Stimulated activated effector memory CD8-positive, alpha-beta T cell treated with anti-CD3 and anti-CD28 coated beads, Interleukin-12 subunit alpha, Interleukin-12 subunit beta, amount 100 ng/mL, for 72 hours (primary cell): Measurements from ENCODE around the gene FAH.

ENCODE experiments used
- ATAC-seq: fragments of 150-1000 bp; cut with Tn5 transposase; 2 replicates; pipeline ENCODE4 v1.10.0; 2021
- DNase-seq, 2 donors: peaks; one replicate each; pipeline ENCODE4 v3.0.0; 2021 to 2022; ENCODE audit warnings: low spot score in 2 of 2
- H3K27ac Mint-ChIP-seq: one replicate; pipeline ENCODE4 v1.8.0; 2022; ENCODE audit warnings: mild to moderate bottlenecking, mixed read lengths
- H3K36me3 Mint-ChIP-seq: one replicate; pipeline ENCODE4 v1.8.0; 2022; ENCODE audit warnings: mild to moderate bottlenecking, mixed read lengths
- H3K4me1 Mint-ChIP-seq: one replicate; pipeline ENCODE4 v1.8.0; 2022; ENCODE audit warnings: mixed read lengths
- H3K4me3 Mint-ChIP-seq: one replicate; pipeline ENCODE4 v1.8.0; 2022; ENCODE audit warnings: mild to moderate bottlenecking, mixed read lengths
- H3K9me3 Mint-ChIP-seq: one replicate; pipeline ENCODE4 v1.8.0; 2022; ENCODE audit warnings: mixed read lengths

Gene FAH

GRCh38 chr15:80159301-80159700, 6.5 kb downstream of the FAH start:
- DNase-seq: no peak
- H3K9me3 Mint-ChIP-seq: no peaks in the 10 kb centered on the region
- peaks cover 57% of the 10 kb centered on the region for H3K36me3 Mint-ChIP-seq
- no peak for ATAC-seq
- H3K4me1 Mint-ChIP-seq: peaks cover 40% of the 10 kb centered on the region
- H3K4me3 Mint-ChIP-seq: peak overlapping the region; percentile 34
- H3K27ac Mint-ChIP-seq: peak overlapping the region; percentile 83

GRCh38 chr15:80159811-80160569, 7.2 kb downstream of the FAH start:
- Mint-ChIP-seq H3K4me1 (peaks cover 33% of the 10 kb centered on the region), H3K27ac (peak overlapping the region; percentile 83), H3K36me3 (peaks cover 59% of the 10 kb centered on the region), H3K4me3 (peak overlapping the region; percentile 34), H3K9me3 (no peaks in the 10 kb centered on the region)
- DNase-seq: peak in 1 of 2 donors; percentile 65
- peak; percentile 79 for ATAC-seq

DNA sequence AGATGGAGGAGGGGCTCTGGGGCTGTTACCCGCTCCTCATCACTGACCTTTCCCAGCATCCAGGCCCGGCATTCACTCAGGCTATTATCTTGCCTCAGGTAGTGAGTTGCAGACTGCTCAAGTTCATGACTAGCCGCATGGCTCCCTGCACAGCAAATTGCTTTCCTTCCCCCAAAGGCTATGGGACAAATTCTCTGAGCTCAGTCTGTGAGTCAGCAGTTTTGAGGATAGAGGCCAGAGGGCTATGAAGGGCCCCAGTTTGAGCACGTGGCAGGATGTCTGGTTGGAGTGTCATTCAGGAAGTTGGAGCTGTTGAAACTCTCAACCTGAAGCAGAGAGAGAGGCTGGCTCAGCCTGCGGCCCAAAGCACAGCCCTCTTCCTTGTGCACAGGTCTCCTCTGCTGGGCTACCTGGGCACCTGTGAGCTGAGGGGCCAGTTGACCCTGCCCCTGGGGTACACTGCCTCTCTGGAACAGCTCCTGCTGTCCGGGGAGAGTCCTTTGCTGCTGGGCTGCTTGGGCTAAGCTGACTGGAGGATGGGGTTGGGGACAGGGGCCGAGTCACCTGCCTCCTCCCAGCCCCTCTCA, 7.9 kb downstream of the FAH start:
- ATAC-seq (peak; percentile 92), DNase-seq (peak in 1 of 2 donors; percentile 14)
- H3K27ac Mint-ChIP-seq: peak overlapping the region; percentile 83
- peaks cover 27% of the 10 kb centered on the region for H3K4me1 Mint-ChIP-seq
- no peaks in the 10 kb centered on the region for H3K9me3 Mint-ChIP-seq
- peaks cover 59% of the 10 kb centered on the region for H3K36me3 Mint-ChIP-seq
- peak overlapping the region; percentile 34 for H3K4me3 Mint-ChIP-seq

DNA sequence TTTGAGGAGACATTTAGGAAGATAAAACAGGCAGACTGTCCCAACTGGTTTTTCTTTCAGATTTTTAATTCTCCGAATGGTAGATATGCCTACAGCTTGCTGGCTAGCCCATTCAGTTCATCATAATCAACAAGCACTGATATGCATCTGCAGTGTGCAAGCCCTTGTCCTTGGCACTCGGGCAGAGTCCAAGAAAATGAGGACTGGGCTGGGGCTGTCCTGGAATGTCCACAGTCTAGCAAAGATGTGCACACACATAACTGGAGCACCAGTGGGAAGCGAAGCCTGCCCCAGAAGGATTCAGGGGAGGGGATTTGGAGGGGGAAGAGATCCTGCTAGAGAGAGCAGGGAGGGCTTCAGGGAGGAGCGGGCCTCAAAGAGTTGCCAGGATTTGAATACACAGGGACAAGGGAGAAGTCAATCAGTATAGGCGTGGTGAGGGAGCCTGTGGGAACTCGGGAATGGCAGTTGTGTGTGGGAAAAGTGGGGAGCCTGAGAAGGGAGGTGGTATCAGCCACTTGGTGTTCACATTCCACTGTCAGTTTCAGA, 8.7 kb downstream of the FAH start:
- peak overlapping the region; percentile 83 for H3K27ac Mint-ChIP-seq
- H3K36me3 Mint-ChIP-seq: peaks cover 59% of the 10 kb centered on the region

GRCh38 chr15:80162059-80162554, 9.3 kb downstream of the FAH start:
- H3K36me3 Mint-ChIP-seq: peaks cover 59% of the 10 kb centered on the region
- peaks cover 27% of the 10 kb centered on the region for H3K4me1 Mint-ChIP-seq
- DNase-seq (no peak), ATAC-seq (no peak)
- no peak overlapping the region for H3K27ac Mint-ChIP-seq
- H3K4me3 Mint-ChIP-seq: no peak overlapping the region
- no peaks in the 10 kb centered on the region for H3K9me3 Mint-ChIP-seq

More for the DNA sequence above, 8.7 kb downstream of the FAH start:
- H3K4me1 Mint-ChIP-seq: peaks cover 27% of the 10 kb centered on the region
- ATAC-seq (no peak), DNase-seq (no peak)
- H3K9me3 Mint-ChIP-seq: no peaks in the 10 kb centered on the region
- no peak overlapping the region for H3K4me3 Mint-ChIP-seq

DNA sequence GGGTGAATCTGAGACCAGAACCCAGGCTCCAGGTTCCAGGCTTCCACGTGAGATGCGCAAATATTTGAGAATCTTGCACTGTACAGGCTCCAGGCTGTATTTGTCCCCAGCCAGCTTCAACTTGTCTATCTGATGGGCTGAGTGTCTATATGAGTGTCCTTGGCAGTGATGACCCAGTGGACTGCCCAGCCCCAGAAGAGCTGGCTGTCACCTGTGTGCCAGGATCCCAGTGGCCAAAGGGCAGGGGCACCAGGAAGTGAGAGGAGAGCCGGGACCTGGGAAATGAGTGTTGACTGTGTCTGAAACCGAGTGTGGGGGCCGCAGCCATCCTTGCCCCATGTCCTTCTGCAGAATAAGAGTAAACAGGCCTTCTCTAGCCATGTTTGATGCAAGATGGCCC, 10.4 kb downstream of the FAH start:
- DNase-seq (no peak), ATAC-seq (no peak)
- peaks cover 62% of the 10 kb centered on the region for H3K36me3 Mint-ChIP-seq
- no peak overlapping the region for H3K4me3 Mint-ChIP-seq
- no peaks in the 10 kb centered on the region for H3K9me3 Mint-ChIP-seq
- peaks cover 27% of the 10 kb centered on the region for H3K4me1 Mint-ChIP-seq
- peak overlapping the region; percentile 21 for H3K27ac Mint-ChIP-seq

DNA sequence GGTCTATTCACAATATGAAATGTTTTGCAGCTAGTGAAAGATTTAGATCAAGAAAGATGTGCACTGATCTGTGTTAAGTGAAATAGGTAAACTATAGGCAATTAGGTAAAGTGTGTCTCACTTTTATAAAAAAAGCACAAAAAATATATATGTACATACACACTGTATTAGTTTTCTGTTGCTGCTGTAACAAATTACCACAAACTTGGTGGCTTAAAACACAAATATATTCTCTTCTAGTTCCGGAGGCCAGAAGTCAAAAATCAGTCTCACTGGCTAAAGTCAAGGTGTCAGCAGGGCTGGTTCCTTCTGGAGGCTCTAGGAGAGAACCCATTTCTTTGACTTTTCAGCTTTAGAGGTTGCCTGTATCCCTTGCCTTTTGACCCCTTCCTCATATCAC, 11.1 kb downstream of the FAH start:
- H3K36me3 Mint-ChIP-seq: peaks cover 62% of the 10 kb centered on the region
- H3K4me3 Mint-ChIP-seq: no peak overlapping the region
- DNase-seq (no peak), ATAC-seq (no peak)
- no peak overlapping the region for H3K27ac Mint-ChIP-seq
- peaks cover 27% of the 10 kb centered on the region for H3K4me1 Mint-ChIP-seq
- H3K9me3 Mint-ChIP-seq: no peaks in the 10 kb centered on the region

DNA sequence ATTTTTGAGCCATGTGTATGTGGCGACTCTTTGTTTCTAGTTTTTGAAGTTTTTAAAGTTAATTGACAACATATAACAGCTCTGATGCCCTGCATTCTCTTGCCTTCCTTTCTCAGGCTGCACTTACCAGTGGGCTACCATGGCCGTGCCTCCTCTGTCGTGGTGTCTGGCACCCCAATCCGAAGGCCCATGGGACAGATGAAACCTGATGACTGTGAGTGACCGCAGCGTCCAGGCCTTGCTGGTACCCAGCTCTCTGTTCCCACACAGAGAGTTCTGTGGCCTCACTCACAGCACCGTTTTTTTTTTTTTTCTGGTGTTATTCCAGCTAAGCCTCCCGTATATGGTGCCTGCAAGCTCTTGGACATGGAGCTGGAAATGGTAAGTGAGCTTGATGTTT, 15.1 kb downstream of the FAH start:
- Mint-ChIP-seq H3K27ac (no peak overlapping the region), H3K4me3 (no peak overlapping the region)

GRCh38 chr15:80168421-80168820, 15.6 kb downstream of the FAH start:
- Mint-ChIP-seq H3K9me3 (no peaks in the 10 kb centered on the region), H3K27ac (no peak overlapping the region), H3K36me3 (peaks cover 42% of the 10 kb centered on the region), H3K4me3 (no peak overlapping the region), H3K4me1 (peaks cover 5% of the 10 kb centered on the region)
- ATAC-seq (no peak), DNase-seq (no peak)

More for the DNA sequence above, 15.1 kb downstream of the FAH start:
- Mint-ChIP-seq H3K36me3 (peaks cover 42% of the 10 kb centered on the region), H3K4me1 (peaks cover under 1% of the 10 kb centered on the region), H3K9me3 (no peaks in the 10 kb centered on the region)
- no peak for DNase-seq
- no peak for ATAC-seq

GRCh38 chr15:80169768-80170357, 17.1 kb downstream of the FAH start:
- DNase-seq (no peak), ATAC-seq (no peak)
- Mint-ChIP-seq H3K4me1 (peaks cover 12% of the 10 kb centered on the region), H3K27ac (peak overlapping the region; percentile 82), H3K36me3 (peaks cover 32% of the 10 kb centered on the region), H3K9me3 (no peaks in the 10 kb centered on the region), H3K4me3 (no peak overlapping the region)

- Mint-ChIP-seq H3K36me3 (peaks cover 33% of the 10 kb centered on the region), H3K27ac (peak overlapping the region; percentile 82), H3K9me3 (no peaks in the 10 kb centered on the region), H3K4me1 (peaks cover 12% of the 10 kb centered on the region), H3K4me3 (no peak overlapping the region)
- ATAC-seq (no peak), DNase-seq (no peak)
These were observed 17.8 kb downstream of the FAH start for GRCh38 chr15:80170596-80170995.

GRCh38 chr15:80171787-80172186, 19.0 kb downstream of the FAH start:
- DNase-seq: no peak
- H3K36me3 Mint-ChIP-seq: peaks cover 39% of the 10 kb centered on the region
- no peak for ATAC-seq
- H3K27ac Mint-ChIP-seq: no peak overlapping the region
- peaks cover 12% of the 10 kb centered on the region for H3K4me1 Mint-ChIP-seq
- H3K4me3 Mint-ChIP-seq: no peak overlapping the region
- no peaks in the 10 kb centered on the region for H3K9me3 Mint-ChIP-seq

- Mint-ChIP-seq H3K27ac (no peak overlapping the region), H3K36me3 (peaks cover 44% of the 10 kb centered on the region), H3K9me3 (no peaks in the 10 kb centered on the region), H3K4me1 (peaks cover 12% of the 10 kb centered on the region), H3K4me3 (no peak overlapping the region)
- ATAC-seq: no peak
- DNase-seq: no peak
These were observed 19.6 kb downstream of the FAH start for GRCh38 chr15:80172401-80172800.

GRCh38 chr15:80173022-80173759, 20.4 kb downstream of the FAH start:
- no peaks in the 10 kb centered on the region for H3K9me3 Mint-ChIP-seq
- peak overlapping the region; percentile 15 for H3K27ac Mint-ChIP-seq
- DNase-seq: peak; percentile 58 to 86
- no peak overlapping the region for H3K4me3 Mint-ChIP-seq
- H3K36me3 Mint-ChIP-seq: peaks cover 49% of the 10 kb centered on the region
- ATAC-seq: peak; percentile 82
- peaks cover 12% of the 10 kb centered on the region for H3K4me1 Mint-ChIP-seq
